HepG2 (cell line): Measurements from ENCODE around the gene SCAPER. TPM values are rescaled to one million over a fixed set of nuclear protein-coding genes. Genes with fewer than 3 reads are reported as not detected.

Experiments
- ATAC-seq: fragments of 200-7000 bp; cut with Tn5 transposase; 3 replicates; pipeline ENCODE4 v1.9.1; 2020; ENCODE audit warnings: mild to moderate bottlenecking, moderate library complexity
- BruUV-seq: library from RNA; stranded (reverse); fragments of 400-500 nt; replicated peaks from 2 replicates; lab custom pipeline; 2021; lab: Mats Ljungman, UMichigan
- CTCF ChIA-PET: fragments of 300-600 bp; formaldehyde crosslinking; extraction: SDS; loops from one replicate; lab custom pipeline; 2021; ENCODE audit warnings: low total read pairs, inconsistent platforms, low intra/inter-chr PET ratio; lab: Yijun Ruan, JAX
- POLR2A ChIA-PET: fragments of 350-600 bp; sonication (Branson Sonifier 250); formaldehyde crosslinking; loops from one replicate; lab custom pipeline; 2020; ENCODE audit warnings: antibody characterized with exemption, inconsistent platforms; lab: Yijun Ruan, JAX
- DNase-seq: peaks from one replicate; pipeline ENCODE4 v3.0.0-alpha.2; 2015; ENCODE audit warnings: low spot score
- FAIRE-seq: peaks from 3 replicates; lab custom pipeline; 2011; peaks lifted over from hg19 to GRCh38; lab: Jason Lieb, UNC
- H2AFZ ChIP-seq: one replicate; pipeline ENCODE4 v1.6.1; 2011; ENCODE audit warnings: low read length, inconsistent platforms
- H3K27ac ChIP-seq: fragments of 300-600 bp; 3 replicates; pipeline ENCODE4 v1.8.0; 2011; ENCODE audit warnings: mixed run types, mild to moderate bottlenecking, mixed read lengths, low read length, inconsistent platforms; ENCODE audit not compliant: insufficient read depth; ENCODE audit errors: extremely low read length
- H3K27me3 ChIP-seq, 2 experiments: fragments of 200-600 bp in 1 of 2; 2 replicates in 1 of 2; 3 replicates in 1 of 2; pipeline versions ENCODE4 v1.6.0 to v1.8.0; 2011; ENCODE audit warnings: low read length in 2 of 2, mild to moderate bottlenecking in 2 of 2, moderate library complexity in 2 of 2, inconsistent platforms in 1 of 2; ENCODE audit not compliant: insufficient read depth in 2 of 2, control insufficient read depth in 1 of 2
- H3K36me3 ChIP-seq, 2 experiments: fragments of 200-600 bp in 1 of 2; replicated peaks in 1 of 2; 2 replicates in 1 of 2; 3 replicates in 1 of 2; pipeline versions ENCODE4 v1.5.1 to v1.8.0; 2011; ENCODE audit warnings: low read length in 2 of 2, inconsistent platforms in 1 of 2; ENCODE audit not compliant: insufficient read depth in 2 of 2, control insufficient read depth in 1 of 2
- H3K4me1 ChIP-seq: 2 replicates; pipeline ENCODE4 v1.5.1; 2012; ENCODE audit warnings: low read length, inconsistent platforms; ENCODE audit not compliant: insufficient read depth
- H3K4me2 ChIP-seq: 2 replicates; pipeline ENCODE4 v1.6.0; 2011; ENCODE audit warnings: low read depth, low read length, inconsistent platforms
- H3K4me3 ChIP-seq, 3 experiments: fragments of 200-600 bp in 1 of 3; sonication (generic), shearing (Covaris generic) in 1 of 3; replicated peaks in 1 of 3; 2 replicates each; pipeline ENCODE4 v1.5.1; 2011 to 2016; ENCODE audit warnings: low read length in 3 of 3, inconsistent platforms in 2 of 3, low read depth in 2 of 3, mild to moderate bottlenecking in 2 of 3, control low read depth in 1 of 3, mixed read lengths in 1 of 3; ENCODE audit not compliant: insufficient read depth in 1 of 3
- H3K79me2 ChIP-seq: one replicate; pipeline ENCODE4 v1.6.1; 2011; ENCODE audit warnings: low read length, inconsistent platforms; ENCODE audit not compliant: insufficient read depth
- H3K9ac ChIP-seq: 2 replicates; pipeline ENCODE4 v1.6.0; 2011; ENCODE audit warnings: mild to moderate bottlenecking, low read depth, low read length, inconsistent platforms; ENCODE audit not compliant: insufficient read depth
- H3K9me3 ChIP-seq: 2 replicates; pipeline ENCODE4 v1.5.1; 2012; ENCODE audit warnings: mild to moderate bottlenecking, low read length
- H4K20me1 ChIP-seq: 2 replicates; pipeline ENCODE4 v1.6.0; 2011; ENCODE audit warnings: inconsistent platforms, mild to moderate bottlenecking, low read length, moderate library complexity; ENCODE audit not compliant: insufficient read depth
- ETV5 ChIP-seq: IDR thresholded peaks from 2 replicates; pipeline ENCODE4 v1.6.1; 2018; ENCODE audit warnings: missing biosample characterization, missing genetic modification reagents, inconsistent platforms, borderline replicate concordance
- HOXA7 ChIP-seq: sonication (generic); formaldehyde crosslinking; IDR thresholded peaks from 2 replicates; pipeline ENCODE4 v1.8.1; 2022; ENCODE audit warnings: mild to moderate bottlenecking, missing genetic modification reagents, moderate library complexity
- KMT2B ChIP-seq: IDR thresholded peaks from 2 replicates; pipeline ENCODE4 v1.6.1; 2016; ENCODE audit warnings: missing genetic modification reagents, missing compliant biosample characterization
- NFE2L1 ChIP-seq: sonication (generic); formaldehyde crosslinking; IDR thresholded peaks from 2 replicates; pipeline ENCODE4 v1.4.0; 2020; ENCODE audit warnings: missing genetic modification reagents, mild to moderate bottlenecking, borderline replicate concordance
- NR2F1 ChIP-seq, 2 experiments: fragments of 450-650 bp in 1 of 2; formaldehyde crosslinking in 1 of 2; IDR thresholded peaks; 2 replicates each; pipeline versions ENCODE4 v1.5.0 to v1.6.1; 2016 to 2020; ENCODE audit warnings: mild to moderate bottlenecking in 1 of 2, missing compliant biosample characterization in 1 of 2, missing genetic modification reagents in 1 of 2, moderate library complexity in 1 of 2
- RAD21 ChIP-seq: fragments of 450-650 bp; formaldehyde crosslinking; IDR thresholded peaks from 2 replicates; pipeline ENCODE4 v1.5.0; 2020; ENCODE audit warnings: mild to moderate bottlenecking
- RBM39 ChIP-seq: fragments of 200-400 bp; formaldehyde crosslinking; IDR thresholded peaks from one replicate; pipeline ENCODE4 v1.6.1; 2018; ENCODE audit warnings: antibody characterized with exemption, mild to moderate bottlenecking, low read depth, low read length; ENCODE audit not compliant: poor library complexity, severe bottlenecking
- SAFB2 ChIP-seq: sonication (generic); formaldehyde crosslinking; IDR thresholded peaks from 2 replicates; pipeline ENCODE4 v1.5.1; 2020; ENCODE audit warnings: missing genetic modification reagents, low read depth, mild to moderate bottlenecking, borderline replicate concordance
- SNAI1 ChIP-seq: sonication (generic); formaldehyde crosslinking; IDR thresholded peaks from 2 replicates; pipeline ENCODE4 v1.5.0; 2020; ENCODE audit warnings: mild to moderate bottlenecking, missing genetic modification reagents, borderline replicate concordance
- TP53 ChIP-seq: sonication (generic); formaldehyde crosslinking; conservative IDR thresholded peaks from 2 replicates; pipeline ENCODE4 v1.4.0; 2020; ENCODE audit warnings: missing genetic modification reagents
- ZFP36 ChIP-seq: fragments of 150-350 bp; IDR thresholded peaks from 2 replicates; pipeline ENCODE4 v1.6.1; 2018; ENCODE audit warnings: borderline replicate concordance, low read length, low read depth; ENCODE audit not compliant: partially characterized antibody
- ZNF205 ChIP-seq: IDR thresholded peaks from 2 replicates; pipeline ENCODE4 v1.6.1; 2018; ENCODE audit warnings: missing biosample characterization, missing genetic modification reagents
- ZNF274 ChIP-seq: sonication (generic); formaldehyde crosslinking; IDR thresholded peaks from 2 replicates; pipeline ENCODE4 v1.5.1; 2020; ENCODE audit warnings: mild to moderate bottlenecking, missing genetic modification reagents
- ZNF451 ChIP-seq: sonication (generic); formaldehyde crosslinking; IDR thresholded peaks from 2 replicates; pipeline ENCODE4 v1.5.0; 2020; ENCODE audit warnings: mild to moderate bottlenecking, missing genetic modification reagents
- WGBS: methylation state at CpG from one replicate; pipeline ENCODE4 v1.1.6; 2017; ENCODE audit warnings: low lambda C conversion rate; 5-methylcytosine and 5-hydroxymethylcytosine counted together
- in situ Hi-C: cut with HindIII; loops from 2 replicates; pipeline ENCODE4 v1.10.0; 2017; ENCODE audit warnings: low pct_unique_long_range_greater_than_20kb; ENCODE audit not compliant: extremely low pct_ligation_motif_present
- intact Hi-C: fragments of 100-400 bp; cut with micrococcal nuclease; formaldehyde crosslinking; loops from one replicate; pipeline ENCODE4 v1.10.0; 2022; ENCODE audit not compliant: unreplicated experiment
- polyA plus RNA-seq, 8 experiments: library from polyadenylated mRNA; depleted of rRNA in 3 of 8; stranded (reverse) in 7 of 8; unstranded in 1 of 8; fragments of >200 nt; fragmentation: Illumina TruSeq in 4 of 8; extraction: Trizol in 4 of 8; gene quantifications; 2 replicates each; pipeline versions ENCODE4 v1.2.1 to v1.2.3, GENCODE V29; 2011 to 2016; ENCODE audit warnings: low read depth in 4 of 8, missing spikeins in 1 of 8, mixed read lengths in 1 of 8; ENCODE audit not compliant: insufficient read depth in 1 of 8
- total RNA-seq, 5 experiments: library from RNA; depleted of rRNA; stranded (reverse); fragments of >200 nt; fragmentation: Illumina TruSeq; extraction: Trizol; gene quantifications; 2 replicates each; pipeline ENCODE4 v1.2.3, GENCODE V29; 2016; ENCODE audit warnings: low read depth in 1 of 5
- TF ChIP-seq, protein P1 (sequence below): sonication (generic); formaldehyde crosslinking; IDR thresholded peaks from 2 replicates; pipeline ENCODE4 v1.5.0; 2020; ENCODE audit warnings: mild to moderate bottlenecking, missing genetic modification reagents
- TF ChIP-seq, protein P2 (sequence below): sonication (generic); formaldehyde crosslinking; IDR thresholded peaks from 2 replicates; pipeline ENCODE4 v1.5.0; 2020; ENCODE audit warnings: mild to moderate bottlenecking, missing genetic modification reagents

SCAPER gene
- total and polyA plus RNA-seq, 2 of the 13 experiments (the other 11 are each of a cell fraction or from before 2014, with no cell fraction given), result 4.3 to 10.5 TPM

DNA sequence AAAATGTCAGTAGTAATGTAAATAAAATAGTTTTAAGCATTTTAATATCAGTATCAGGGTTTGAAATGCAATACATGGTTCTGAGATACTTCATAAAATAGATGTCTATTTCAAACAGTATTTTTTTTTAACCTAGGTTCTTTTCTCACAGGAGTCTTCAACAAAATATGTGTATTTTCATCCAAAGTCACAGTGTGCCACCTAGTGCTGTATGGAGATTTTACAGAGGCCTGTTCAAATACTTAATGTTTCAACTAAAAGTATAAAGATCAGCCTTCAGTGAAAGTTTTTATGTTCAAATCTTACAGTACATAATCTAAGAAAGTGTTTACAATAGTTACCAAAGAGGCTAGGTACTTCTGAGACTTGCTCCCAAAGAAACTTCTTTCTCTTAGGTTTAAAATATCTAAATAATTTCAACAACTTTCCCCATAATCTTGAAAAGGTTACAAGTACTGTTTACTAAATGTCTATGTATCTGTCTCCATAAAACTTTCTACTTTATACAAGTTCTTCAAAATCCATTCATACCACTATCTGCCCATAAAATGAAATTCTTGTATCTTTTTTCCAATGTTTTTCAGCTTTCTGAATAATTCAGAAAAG is 38.3 kb downstream of the SCAPER start (continued):
- TF ChIP-seq ZNF274 (CRISPR knock-in tag), result no peak
- TF ChIP-seq, protein P1, sequence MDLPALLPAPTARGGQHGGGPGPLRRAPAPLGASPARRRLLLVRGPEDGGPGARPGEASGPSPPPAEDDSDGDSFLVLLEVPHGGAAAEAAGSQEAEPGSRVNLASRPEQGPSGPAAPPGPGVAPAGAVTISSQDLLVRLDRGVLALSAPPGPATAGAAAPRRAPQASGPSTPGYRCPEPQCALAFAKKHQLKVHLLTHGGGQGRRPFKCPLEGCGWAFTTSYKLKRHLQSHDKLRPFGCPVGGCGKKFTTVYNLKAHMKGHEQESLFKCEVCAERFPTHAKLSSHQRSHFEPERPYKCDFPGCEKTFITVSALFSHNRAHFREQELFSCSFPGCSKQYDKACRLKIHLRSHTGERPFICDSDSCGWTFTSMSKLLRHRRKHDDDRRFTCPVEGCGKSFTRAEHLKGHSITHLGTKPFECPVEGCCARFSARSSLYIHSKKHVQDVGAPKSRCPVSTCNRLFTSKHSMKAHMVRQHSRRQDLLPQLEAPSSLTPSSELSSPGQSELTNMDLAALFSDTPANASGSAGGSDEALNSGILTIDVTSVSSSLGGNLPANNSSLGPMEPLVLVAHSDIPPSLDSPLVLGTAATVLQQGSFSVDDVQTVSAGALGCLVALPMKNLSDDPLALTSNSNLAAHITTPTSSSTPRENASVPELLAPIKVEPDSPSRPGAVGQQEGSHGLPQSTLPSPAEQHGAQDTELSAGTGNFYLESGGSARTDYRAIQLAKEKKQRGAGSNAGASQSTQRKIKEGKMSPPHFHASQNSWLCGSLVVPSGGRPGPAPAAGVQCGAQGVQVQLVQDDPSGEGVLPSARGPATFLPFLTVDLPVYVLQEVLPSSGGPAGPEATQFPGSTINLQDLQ, result no peak
- peak; percentile 43; the same call in 1 of the 2 replicates for TF ChIP-seq RAD21 (CRISPR knock-in tag)
- TF ChIP-seq ZFP36, result no peak
- TF ChIP-seq ETV5 (CRISPR knock-in tag), result no peak
- TF ChIP-seq SAFB2 (CRISPR knock-in tag), result no peak
- TF ChIP-seq TP53 (CRISPR knock-in tag), result no peak
- TF ChIP-seq RBM39, result no peak
- no peak for TF ChIP-seq NR2F1 (CRISPR knock-in tag; IDR thresholded peaks at IDR 0.05)
- no peak for TF ChIP-seq HOXA7 (CRISPR knock-in tag)

DNA sequence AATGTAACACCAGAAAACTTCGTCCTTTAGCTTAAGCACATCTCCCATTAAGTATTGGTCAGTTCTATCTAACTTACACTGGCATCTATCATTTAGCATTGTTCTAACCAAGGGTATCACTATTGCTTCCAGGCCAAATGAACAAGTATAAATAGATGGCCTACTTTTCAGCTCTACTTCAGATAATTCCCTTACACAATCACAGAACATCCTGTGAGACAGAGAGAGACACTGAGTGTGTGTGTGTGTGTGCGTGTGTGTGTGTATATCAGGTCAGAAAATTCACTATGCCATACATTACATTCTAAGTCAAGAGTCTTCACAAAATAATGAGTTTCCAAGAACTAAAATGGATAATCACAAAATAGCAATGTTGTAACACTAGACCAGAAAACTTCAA is 39.1 kb downstream of the SCAPER start:
- ChIA-PET CTCF (interaction anchor here (0.9 to 1.2 kb wide), 2 partner anchors 680 to 718 kb away, joined by 3 to 5 read pairs; no protein-coding TSS in a partner anchor), POLR2A (no interaction called here)
- in situ Hi-C loops, result loop anchor here (10.0 kb wide), 1 partner anchor 671 kb away; no protein-coding TSS in a partner anchor
- Histone ChIP-seq H3K4me2 (no peak overlapping the region), H3K4me1 (no peaks in the 10 kb centered on the region), H3K36me3 (no peaks in the 10 kb centered on the region; a peak in 1 of 5 replicates), H3K9ac (no peak overlapping the region), H3K9me3 (no peaks in the 10 kb centered on the region), H3K79me2 (no peaks in the 10 kb centered on the region), H4K20me1 (0 out of 2 replicates have a peak, but pooled peaks cover 3% of the 10 kb centered on the region), H3K27me3 (no peaks in the 10 kb centered on the region), H2AFZ (no peak overlapping the region), H3K4me3 (no peak overlapping the region), H3K27ac (no peak overlapping the region)
- ATAC-seq (no peak), DNase-seq (no peak), FAIRE-seq (no peak)
- intact Hi-C loops, result loop anchor here (1.0 to 10.0 kb wide), 3 partner anchors 241 to 676 kb away; partner anchors contain the start of gene ISL2
- WGBS, result 98% methylated on average over 2 of the region's 2 CpGs
- no TSS peak for BruUV-seq
- TF ChIP-seq ZNF451 (CRISPR knock-in tag) (no peak), SNAI1 (CRISPR knock-in tag) (no peak), ZNF205 (CRISPR knock-in tag) (no peak), KMT2B (CRISPR knock-in tag) (no peak), NFE2L1 (CRISPR knock-in tag) (no peak)
- TF ChIP-seq, protein P2, sequence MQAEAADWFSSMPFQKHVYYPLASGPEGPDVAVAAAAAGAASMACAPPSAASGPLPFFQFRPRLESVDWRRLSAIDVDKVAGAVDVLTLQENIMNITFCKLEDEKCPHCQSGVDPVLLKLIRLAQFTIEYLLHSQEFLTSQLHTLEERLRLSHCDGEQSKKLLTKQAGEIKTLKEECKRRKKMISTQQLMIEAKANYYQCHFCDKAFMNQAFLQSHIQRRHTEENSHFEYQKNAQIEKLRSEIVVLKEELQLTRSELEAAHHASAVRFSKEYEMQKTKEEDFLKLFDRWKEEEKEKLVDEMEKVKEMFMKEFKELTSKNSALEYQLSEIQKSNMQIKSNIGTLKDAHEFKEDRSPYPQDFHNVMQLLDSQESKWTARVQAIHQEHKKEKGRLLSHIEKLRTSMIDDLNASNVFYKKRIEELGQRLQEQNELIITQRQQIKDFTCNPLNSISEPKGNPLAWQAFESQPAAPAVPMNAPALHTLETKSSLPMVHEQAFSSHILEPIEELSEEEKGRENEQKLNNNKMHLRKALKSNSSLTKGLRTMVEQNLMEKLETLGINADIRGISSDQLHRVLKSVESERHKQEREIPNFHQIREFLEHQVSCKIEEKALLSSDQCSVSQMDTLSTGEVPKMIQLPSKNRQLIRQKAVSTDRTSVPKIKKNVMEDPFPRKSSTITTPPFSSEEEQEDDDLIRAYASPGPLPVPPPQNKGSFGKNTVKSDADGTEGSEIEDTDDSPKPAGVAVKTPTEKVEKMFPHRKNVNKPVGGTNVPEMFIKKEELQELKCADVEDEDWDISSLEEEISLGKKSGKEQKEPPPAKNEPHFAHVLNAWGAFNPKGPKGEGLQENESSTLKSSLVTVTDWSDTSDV (CRISPR knock-in tag), result no peak
